GM13976 (cell line): ENCODE results near the gene RNF113B.

ENCODE experiments used
- DNase-seq: peaks from one replicate; pipeline ENCODE4 v3.0.0; 2012; ENCODE audit warnings: low spot score
- CTCF ChIP-seq: IDR thresholded peaks from 2 replicates; pipeline ENCODE4 v1.5.1; 2012; ENCODE audit warnings: borderline replicate concordance, mild to moderate bottlenecking; ENCODE audit not compliant: insufficient read depth; ENCODE audit errors: extremely low read depth, missing control alignments, control extremely low read depth
- in situ Hi-C: fragments of 300-500 bp; cut with MboI; formaldehyde crosslinking; loops from one replicate; pipeline ENCODE4 v1.12.0; 2022; ENCODE audit warnings: low sequenced_read_pairs, mixed read lengths, inconsistent platforms; ENCODE audit not compliant: unreplicated experiment

Gene RNF113B

GRCh38 chr13:98216135-98216565, 39.1 kb upstream of the RNF113B start:
- in situ Hi-C loops, result no loop called here
- no peak for DNase-seq
- no peak for TF ChIP-seq CTCF

- no peak for TF ChIP-seq CTCF
- DNase-seq, result no peak
- in situ Hi-C loops, result no loop called here
Observed at GRCh38 chr13:98215508-98215907, 38.4 kb upstream of the RNF113B start.

- in situ Hi-C loops, result no loop called here
- no peak for DNase-seq
- no peak for TF ChIP-seq CTCF
Observed at GRCh38 chr13:98214707-98215106, 37.6 kb upstream of the RNF113B start.

GRCh38 chr13:98214008-98214643, 37.1 kb upstream of the RNF113B start:
- in situ Hi-C loops, result no loop called here
- TF ChIP-seq CTCF, result no peak
- DNase-seq, result no peak

- no peak for TF ChIP-seq CTCF
- DNase-seq, result no peak
- in situ Hi-C loops, result no loop called here
Observed at GRCh38 chr13:98213354-98213753, 36.3 kb upstream of the RNF113B start.

- in situ Hi-C loops, result no loop called here
- DNase-seq, result no peak
- no peak for TF ChIP-seq CTCF
Observed at GRCh38 chr13:98212763-98213162, 35.7 kb upstream of the RNF113B start.

- in situ Hi-C loops, result no loop called here
- TF ChIP-seq CTCF, result no peak
- no peak for DNase-seq
Observed at GRCh38 chr13:98208606-98209005, 31.5 kb upstream of the RNF113B start.
